Measurements from ENCODE around the gene SH3D19.
"Not testable (repeated sequence)": the region's sequence is repeated elsewhere in the genome, so short reads cannot be mapped to it uniquely, and the experiment has no call there.

SH3D19 gene

DNA sequence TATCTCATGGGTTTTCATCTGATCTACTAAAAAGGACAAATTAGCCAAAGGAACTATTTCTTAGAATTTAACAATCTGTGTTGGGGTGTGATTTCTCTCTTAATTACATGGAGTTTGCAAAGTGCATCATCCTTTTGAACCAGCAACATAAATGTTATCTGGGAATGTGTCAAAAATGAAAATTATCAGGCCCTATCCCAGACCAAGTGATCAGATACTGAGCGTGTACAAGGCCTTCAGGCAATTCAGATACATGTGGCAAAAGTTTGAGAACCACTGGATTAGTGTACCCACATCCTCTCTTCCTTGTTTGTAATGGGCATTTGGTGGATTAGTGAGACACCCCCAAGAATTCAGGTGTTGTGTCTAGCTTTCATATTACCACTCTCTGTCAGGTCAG is 3.8 kb downstream of the SH3D19 start:
- no peak for DNase-seq (ENCODE audit: low read depth)

DNA sequence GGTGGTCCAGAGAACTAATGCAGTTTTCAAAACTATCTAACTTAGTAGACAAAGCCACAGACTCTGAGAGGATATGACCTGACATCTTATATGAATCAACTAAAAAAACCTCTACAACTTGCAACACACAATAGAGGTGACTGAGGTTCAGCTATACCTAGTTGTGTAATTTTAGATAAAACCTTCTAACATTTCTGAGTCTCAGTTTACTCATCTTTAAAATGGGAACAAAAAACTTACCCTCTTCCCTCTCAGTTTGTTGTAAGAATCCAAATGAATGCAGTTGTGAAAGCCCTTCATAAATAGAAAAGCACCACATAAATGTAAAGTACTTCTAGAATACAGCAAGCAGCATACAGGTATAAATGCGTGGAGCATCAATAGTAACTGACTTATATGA is 5.9 kb downstream of the SH3D19 start:
- no peak for DNase-seq (ENCODE audit: low read depth)

DNA sequence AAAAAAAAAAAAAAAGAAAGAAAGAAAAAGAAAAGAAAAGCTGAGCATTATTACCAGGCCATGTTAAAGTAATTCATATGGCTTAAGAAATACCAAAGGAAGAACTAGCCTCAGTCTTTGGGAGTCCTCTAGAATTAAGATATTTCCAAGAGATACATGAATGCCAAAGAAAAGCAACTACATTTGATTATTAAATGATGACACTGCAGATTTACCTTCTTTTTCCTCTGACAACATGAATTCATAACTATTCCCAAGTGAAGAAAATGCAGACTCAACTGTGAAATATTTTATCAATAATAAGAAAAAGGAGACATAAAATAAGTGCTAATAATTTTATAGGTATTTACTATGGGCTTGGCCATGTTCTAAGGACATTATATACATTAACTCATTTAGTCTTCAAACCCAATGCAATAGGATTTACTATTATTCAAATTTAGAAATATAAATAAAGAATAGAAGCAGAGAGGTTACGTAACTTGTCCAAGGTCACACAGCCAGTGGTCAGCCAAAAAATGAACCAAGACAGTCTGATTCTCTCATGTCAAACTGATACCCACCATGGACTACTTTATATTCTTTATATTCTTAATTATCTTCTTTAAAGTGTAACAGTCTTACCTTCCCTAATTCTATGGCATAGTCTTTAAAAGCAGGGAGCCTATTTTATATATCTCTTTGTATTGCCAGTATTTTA is 6.9 kb downstream of the SH3D19 start:
- DNase-seq (ENCODE audit: low read depth) = no peak

DNA sequence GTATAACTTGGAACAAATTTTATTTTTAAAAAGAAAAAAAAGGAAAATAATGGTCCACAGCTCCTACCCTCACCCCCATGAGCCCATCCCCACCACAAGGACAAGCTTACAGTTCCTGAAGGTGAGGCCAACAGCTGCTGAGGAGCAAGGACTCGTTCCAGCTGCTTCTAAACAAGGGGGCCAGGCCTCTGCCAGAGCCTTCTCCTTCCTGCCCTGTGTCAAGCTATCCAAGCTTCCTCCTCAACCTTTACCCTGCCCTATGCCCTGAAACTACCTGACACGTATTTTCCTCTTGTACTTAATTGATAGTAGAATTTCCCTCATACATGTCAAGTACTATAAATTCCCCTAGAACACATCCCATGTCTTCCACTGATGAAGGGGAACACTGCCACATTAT is 8.8 kb downstream of the SH3D19 start:
- no peak for DNase-seq (ENCODE audit: low read depth)

DNA sequence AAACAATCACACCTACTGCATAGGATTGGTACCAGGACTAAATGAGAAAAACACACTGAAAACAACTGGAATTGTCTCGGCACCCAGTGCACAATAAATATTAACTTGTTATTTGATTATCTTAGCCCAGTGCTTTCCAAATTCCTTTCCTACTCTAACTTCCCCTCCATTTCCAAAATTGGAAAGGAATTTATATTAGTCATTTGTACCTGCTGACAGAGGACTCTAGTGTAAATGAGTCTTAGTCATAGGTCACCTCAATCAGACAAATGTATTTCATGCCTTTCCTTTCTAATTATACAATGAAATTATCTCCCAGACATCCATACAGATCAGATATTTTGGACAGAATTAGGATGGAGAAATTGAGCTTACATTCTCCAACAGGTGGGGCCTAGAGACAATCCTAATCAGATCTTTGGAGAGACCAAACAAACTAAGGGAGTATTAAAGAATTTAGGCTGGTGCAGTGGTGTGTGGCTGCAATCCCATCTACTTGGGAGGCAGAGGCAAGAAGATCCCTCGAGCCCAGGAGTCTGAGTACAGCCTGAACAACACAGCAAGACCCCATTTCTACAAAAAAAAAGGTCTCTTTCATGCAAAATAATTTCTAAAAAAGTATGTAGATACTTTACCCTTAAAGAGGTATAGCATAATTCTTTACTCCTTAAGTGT is 10.1 kb downstream of the SH3D19 start:
- no peak for DNase-seq (ENCODE audit: low read depth)

DNA sequence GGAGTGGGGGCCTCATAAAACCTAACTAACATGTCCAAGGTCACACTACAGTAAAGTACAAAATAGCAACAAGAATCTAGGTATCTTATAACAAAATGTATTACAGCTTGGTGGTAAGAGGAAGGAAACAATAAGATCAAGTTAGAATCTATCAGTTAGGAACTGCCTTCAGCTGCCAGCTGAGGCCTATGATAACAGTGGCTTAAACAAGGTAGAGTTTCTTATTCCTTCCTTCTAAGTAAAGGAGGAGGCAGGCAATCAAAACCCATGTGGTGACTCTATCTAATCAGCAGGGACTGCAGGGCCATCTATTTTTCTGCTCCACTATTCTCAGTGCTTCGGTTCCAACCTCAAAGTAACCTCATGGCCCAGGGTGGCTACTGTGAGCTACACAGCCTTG is 10.9 kb downstream of the SH3D19 start:
- no peak for DNase-seq (ENCODE audit: low read depth)

DNA sequence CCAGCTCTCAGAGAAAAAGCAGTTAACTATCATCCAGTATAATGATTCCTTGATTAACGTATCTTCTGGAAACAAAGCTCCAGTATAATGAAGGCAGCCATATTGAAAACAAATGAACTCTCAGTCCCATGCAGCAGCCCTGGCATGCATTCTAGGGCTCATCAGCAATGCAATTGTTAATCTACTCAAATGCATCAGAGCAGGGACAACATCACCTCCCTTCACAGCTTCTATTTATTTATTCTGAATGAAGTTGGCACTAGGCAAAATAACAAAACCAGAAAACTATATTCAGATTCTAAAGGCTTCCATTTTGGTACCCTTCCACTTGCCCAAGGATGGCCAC is 11.4 kb downstream of the SH3D19 start:
- no peak for DNase-seq (ENCODE audit: low read depth)

DNA sequence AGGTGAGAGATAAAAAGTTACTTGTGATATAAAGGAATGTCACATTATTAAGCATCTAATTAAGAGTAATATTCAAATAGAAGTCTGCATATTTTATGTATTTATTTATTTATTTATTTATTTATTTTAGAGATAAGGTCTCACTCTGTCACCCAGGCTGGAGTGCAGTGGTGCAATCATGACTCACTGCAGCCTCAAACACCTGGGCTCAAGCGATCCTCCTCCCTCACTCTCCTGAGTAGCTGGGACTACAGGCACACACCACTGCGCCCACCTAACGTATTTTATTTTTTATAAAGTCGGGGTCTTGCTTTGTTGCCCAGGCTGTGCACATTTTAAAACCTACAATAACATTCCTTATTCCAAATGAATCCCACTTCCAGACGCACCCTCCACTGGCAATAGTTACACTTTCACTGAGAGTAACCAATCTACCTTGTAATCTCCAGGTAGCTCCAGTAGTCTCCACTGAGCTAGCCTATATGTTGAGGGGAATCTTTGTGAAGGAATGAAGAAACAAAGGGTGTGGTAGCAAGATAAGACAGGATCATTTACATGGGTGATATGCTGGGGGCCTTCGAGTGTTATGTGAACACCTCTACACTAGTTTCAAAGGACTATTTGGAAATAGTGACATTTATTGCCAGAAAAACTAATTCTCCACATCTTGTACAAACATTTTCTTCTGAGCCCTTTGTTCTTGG is 11.9 kb downstream of the SH3D19 start:
- no peak for DNase-seq (ENCODE audit: low read depth)

DNA sequence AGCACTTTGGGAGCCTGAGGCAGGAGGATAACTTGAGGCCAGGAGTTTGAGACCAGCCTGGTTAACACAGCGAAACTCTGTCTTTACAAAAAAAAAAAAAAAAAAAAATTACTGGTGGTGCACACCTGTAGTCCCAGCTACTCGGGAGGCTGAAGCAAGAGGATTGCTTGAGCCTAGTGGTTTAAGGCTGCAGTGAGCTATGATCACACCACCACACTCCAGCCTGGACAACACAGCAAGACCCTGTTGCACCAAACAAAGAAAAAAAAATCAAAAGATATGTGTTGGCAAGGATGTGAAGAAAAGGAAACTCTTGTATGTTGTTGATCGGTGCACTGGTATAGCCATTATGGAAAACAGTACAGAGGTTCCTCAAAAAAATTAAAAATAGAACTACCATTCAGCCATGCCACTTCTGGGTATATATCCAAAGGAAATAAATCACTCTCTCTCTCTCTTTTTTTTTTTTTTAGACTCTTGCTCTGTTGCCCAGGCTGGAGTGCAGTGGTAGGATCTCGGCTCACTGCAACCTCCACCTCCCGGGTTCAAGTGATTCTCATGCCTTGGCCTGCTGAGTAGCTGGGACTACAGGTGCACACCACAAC is 15.2 kb downstream of the SH3D19 start:
- no peak for DNase-seq (ENCODE audit: low read depth)

DNA sequence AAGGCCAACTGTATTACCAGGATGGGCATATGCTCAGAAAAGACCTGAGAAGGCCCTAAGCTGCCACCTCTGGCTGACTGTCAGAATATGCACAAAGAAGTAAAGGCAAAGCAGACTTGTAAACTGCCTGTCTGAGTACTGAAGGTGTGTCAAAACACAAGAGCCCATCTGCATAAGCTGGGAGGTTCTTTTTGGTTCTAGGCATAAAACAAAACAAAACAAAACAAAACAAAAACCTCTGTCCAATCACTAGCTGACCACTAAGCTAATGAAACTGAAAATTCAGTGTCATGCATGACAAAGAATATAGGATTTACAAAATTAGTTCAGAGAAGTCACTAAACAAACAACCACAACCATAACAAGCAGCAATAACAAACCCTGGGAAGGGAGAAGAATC is 20.6 kb downstream of the SH3D19 start:
- no peak for DNase-seq (ENCODE audit: low read depth)

DNA sequence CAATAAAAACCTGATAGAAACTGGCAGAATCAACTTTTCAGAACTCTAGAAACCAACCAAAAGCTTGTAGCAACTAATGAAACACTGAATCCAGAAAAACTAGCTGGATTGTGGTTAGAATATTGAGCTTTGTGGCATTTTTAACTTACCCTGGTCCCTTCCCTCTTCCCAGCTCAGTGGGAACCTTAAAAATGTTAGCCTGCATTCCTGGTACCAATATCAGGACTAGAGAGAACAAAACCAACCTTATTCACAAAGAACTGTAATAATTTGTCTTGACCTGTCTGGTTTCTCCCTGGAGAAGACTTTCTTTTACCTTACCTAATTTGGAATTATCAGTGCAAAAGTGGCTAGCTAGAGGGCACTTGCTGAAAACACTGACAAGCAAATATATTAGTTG is 21.2 kb downstream of the SH3D19 start:
- DNase-seq (ENCODE audit: low read depth) = no peak

DNA sequence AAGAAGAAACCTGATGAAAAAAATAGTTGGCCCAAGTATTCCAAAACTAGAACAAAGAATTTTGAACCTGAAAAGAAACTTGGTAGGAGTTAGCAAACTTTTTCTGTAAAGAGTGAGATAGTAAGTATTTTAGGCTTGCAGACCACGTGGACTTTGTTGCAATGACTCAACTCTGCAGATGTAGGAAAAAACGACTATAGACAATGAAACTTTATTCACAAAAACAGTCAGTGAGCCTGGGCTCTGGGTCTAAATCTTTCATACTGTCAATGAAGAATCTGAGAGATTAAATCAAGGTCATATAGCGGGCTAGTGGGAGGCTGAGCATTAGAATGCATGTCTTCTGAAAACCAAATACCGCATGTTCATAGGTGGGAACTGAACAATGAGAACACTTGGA is 23.0 kb downstream of the SH3D19 start:
- DNase-seq (ENCODE audit: low read depth) = no peak

DNA sequence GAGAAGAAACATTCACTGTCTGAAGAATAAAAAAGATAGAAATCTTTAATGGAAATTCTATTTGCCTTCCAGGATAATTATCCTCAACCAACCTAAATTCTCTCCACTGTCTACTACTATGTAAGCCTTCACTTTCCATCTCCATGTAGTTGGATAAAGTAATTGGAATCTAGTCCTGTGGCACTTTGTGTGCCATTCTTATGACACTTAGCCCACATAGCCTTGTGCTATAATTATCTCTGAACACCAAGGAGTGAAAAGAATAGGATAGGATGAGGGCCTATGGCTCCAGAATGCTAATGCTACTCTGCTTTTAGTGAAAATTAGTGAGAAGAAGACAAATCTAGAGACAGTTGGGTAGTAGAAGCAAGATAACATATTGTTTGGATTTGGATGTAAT is 28.2 kb downstream of the SH3D19 start:
- DNase-seq (ENCODE audit: low read depth) = no peak

DNA sequence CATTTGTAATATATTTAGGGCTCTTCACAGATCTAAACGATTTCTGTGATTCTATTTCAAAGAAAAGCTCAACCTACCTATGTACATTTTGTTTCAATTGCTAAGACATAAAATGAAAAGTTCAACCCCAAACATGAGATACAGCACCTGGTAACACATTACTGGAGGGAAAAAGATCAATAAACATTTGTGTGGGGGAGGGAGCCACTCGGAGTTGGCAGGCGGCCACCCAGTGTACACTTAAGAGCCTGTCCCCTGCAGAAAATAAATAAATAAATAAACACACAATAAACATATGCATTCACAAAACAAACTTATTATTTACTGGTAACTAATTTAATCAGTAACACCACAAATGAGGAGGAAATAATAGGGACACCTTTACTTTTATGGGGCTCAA is 29.2 kb downstream of the SH3D19 start:
- no peak for DNase-seq (ENCODE audit: low read depth)

DNA sequence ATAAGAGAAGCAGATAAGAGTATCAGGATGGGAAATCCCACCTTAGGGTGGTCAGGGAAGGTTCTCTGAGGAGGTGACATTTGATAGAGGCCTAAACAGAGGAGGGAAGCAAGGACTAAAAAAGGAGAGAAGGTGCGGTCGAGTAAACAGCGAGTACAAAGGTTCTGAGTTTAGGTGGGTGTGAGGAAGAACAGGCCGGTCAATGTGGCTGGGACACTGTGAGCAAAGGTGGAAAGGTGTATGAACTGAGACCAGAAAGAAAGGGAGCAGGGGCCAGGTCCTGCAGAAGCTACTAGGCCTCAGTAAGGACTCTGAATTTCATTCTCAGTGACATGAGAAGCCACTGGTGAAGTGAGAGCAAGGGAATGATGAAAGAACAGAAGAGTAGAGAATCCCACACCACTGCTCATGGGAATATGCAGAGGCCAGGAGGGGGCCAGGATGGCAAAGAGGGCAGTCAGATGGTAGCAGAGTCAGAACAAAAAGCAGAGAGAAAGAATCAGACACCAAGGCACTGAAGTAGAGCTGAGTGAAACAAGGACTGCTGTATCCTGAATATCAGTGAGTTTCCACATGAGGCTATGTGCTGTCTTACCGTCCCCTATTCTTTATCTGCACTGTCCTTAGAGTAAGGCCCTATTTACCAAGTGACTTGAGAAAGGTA is 30.4 kb downstream of the SH3D19 start:
- DNase-seq (ENCODE audit: low read depth) = no peak

DNA sequence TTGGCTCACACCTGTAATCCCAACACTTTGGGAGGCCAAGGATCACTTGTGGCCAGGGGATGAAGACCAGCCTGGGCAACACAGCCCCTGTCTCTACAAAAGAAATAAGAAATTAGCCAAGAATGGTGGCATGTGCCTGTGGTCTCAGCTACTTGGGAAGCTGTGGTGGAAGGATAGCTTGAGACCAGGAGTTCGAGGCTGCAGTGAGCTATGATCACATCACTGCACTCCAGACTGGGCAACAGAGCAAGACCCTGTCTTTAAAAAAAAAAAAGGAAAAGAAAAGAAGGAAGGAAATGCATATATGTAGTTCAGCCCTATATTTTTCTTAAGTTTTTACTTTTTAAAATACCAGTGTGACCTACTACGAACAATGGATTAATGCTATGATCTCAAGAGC is 33.4 kb downstream of the SH3D19 start:
- DNase-seq (ENCODE audit: low read depth) = no peak

DNA sequence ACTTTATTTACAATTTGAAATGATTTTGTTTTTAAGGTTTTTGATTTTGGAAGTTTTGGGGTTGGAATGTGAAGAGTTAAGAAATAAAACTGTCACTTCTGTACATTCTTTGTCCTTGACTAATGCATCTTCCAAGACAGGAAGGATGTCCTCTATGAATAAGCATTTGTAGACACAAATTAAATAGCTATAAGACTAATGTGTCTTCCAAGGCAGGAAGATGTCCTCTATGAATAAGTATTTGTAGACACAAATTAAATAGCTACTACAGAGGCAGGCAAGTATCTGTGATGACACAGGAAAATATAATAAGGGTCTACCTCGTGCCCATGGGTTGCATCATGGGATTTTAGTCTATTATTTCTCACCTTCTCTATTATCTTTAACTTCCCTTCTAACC is 33.9 kb downstream of the SH3D19 start:
- DNase-seq (ENCODE audit: low read depth) = no peak

DNA sequence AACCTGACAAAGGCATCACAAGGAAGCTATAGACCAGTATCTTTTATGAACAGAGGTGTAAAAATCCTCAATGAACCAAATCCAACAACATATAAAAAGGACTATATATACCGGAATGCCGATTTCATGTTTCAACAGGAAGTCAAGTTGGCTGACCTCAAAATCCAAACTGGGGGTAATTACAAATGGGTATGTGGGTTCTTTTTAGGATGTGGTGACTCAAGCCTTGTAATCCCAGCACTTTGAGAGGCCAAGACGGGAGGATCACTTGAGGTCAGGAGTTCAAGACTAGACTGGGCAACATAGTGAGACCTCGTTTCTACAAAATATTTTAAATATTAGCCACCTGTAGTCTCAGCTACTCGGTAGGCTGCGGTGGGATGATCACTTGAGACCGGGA is 38.0 kb downstream of the SH3D19 start:
- no peak for DNase-seq (ENCODE audit: low read depth)

DNA sequence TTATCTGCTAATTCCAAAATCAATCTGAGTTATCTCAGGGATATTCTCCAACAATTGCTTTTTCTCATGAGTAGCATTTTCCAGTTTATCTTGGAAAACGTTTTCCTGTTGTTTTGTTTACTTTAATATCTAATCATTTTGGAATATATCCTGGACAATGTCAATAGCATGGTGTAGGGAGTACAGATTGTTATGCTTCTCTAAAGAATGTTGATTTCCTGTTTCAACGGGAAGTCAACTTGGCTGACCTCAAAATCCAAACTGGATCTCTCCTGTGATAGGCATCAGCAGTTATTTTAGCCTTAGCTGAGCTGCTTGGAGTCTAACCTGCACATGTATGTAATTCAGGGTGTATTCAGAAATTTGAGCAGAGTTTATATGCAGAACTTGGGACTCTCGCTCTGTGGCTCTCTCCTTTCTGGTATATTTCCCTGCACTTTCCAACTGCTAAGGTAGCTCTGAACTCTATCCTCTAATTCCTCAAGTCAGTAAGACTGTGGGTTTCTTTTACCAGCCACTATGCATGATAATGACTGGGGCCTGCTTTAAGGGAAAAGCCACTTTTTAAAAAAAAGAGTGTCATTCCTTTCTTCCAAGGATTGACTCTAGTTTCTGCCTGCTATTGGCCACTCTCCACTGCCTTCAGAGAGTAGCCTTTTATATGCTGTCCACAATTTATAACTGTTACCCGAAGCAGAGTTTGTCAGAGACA is 40.7 kb downstream of the SH3D19 start:
- no peak for DNase-seq (ENCODE audit: low read depth)

DNA sequence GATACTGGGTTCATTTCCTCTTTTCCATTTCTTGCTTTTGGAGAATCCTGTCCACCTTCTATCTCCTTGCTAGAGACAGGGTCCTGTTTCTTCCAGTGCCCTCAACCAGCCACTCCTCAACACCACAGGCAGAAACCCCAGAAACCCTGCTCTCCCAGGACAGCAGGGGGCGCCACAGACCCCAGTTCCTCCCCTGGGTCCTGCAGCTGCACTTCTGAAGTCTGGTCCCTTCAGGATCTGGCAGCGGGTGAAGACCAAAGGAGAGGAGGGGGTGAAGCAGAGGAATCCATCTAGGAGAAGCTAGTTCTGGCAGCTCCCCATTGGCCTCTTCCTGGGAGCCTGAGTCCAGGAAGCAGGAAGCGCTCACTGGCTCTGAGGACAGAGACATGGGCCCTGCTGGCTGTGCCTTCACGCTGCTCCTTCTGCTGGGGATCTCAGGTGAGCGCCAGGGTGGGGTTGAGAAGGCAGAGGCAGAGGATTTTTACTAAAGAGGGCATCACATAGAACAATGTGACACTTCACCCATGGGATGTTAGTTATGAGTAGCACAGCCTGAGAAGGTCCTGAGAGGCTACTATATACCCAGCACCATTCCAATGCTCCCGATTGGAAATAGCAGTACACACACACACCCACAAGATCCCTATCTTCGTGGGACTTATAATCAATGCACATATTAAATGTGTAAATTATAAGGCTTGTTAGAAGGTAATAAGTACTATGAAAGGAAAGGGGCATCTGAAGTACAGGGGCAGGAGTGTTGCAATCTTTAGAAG is 48.4 kb downstream of the SH3D19 start, which contains the start of gene PRSS48:
Gene PRSS48, plus strand, starts transcription at position 375 of the 776 bp plus-strand sequence. Its CDS starts 12 bp downstream, at position 387.
- peak; percentile 15 for DNase-seq (ENCODE audit: low read depth)

DNA sequence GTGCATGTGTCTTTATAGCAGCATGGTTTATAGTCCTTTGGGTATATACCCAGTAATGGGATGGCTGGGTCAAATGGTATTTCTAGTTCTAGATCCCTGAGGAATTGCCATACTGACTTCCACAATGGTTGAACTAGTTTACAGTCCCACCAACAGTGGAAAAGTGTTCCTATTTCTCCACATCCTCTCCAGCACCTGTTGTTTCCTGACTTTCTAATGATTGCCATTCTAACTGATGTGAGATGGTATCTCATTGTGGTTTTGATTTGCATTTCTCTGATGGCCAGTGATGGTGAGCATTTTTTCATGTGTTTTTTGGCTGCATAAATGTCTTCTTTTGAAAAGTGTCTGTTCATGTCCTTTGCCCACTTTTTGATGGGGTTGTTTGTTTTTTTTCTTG is 56.5 kb downstream of the SH3D19 start:
- not testable (repeated sequence) for DNase-seq (ENCODE audit: low read depth)

Data from activated T-cell treated with anti-CD3 and anti-CD28 coated beads for 24 hours (primary cell).